Uterus (tissue), 2 donors: ENCODE measurements around the gene PRSS33.

ENCODE experiments used
- POLR2A ChIP-seq, 2 donors: fragments of 450-650 bp; IDR thresholded peaks; one replicate each; pipeline ENCODE4 v1.6.1; 2016; ENCODE audit warnings: antibody characterized with exemption in 2 of 2, mild to moderate bottlenecking in 1 of 2, moderate library complexity in 1 of 2
- TF ChIP-seq, protein P1 (sequence below), 4 experiments: fragments of 200-600 bp in 2 of 4; fragments of 450-650 bp in 2 of 4; sonication (generic) in 2 of 4; IDR thresholded peaks; one replicate each; pipeline ENCODE4 v1.5.1; 2016 to 2019; ENCODE audit warnings: antibody characterized with exemption in 4 of 4, mild to moderate bottlenecking in 2 of 4, moderate library complexity in 1 of 4

DNA sequence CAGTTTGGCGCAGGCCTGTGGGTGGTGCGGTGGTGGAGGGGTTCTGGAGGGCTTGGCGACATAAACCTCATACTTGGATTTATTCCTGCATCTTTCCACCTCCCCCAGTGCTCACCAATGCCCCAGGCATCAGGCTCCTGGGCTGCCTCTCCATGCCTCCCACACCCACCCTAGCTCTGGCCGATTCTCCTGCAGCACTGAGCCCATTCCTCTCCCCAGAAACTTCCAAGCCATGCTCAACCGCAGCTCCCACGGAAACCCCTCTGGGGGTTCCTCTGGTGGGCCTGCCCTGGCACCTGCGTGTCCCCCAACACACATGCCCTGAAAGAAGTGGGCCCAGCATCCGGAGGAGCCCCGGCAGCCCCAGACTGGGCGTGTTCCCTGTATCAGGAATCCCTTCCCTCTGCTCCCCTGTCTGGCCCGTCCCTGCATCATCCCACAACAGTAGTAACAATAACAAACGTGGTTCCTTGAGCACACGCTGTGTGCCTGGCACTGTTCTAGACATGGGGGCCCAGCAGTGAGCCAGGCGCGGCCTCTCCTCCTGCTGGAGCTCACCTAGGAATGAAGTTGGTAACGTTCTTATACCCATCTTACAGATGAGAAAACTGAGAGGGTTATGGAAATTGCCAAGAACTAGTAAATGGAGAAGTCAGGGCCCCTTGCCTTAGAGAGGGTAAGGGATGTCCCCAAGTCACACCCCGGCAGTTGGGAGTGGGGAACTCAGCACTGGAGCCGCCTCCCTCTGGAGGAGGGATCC lies 32.0 kb upstream of the PRSS33 start:
- TF ChIP-seq, protein P1, sequence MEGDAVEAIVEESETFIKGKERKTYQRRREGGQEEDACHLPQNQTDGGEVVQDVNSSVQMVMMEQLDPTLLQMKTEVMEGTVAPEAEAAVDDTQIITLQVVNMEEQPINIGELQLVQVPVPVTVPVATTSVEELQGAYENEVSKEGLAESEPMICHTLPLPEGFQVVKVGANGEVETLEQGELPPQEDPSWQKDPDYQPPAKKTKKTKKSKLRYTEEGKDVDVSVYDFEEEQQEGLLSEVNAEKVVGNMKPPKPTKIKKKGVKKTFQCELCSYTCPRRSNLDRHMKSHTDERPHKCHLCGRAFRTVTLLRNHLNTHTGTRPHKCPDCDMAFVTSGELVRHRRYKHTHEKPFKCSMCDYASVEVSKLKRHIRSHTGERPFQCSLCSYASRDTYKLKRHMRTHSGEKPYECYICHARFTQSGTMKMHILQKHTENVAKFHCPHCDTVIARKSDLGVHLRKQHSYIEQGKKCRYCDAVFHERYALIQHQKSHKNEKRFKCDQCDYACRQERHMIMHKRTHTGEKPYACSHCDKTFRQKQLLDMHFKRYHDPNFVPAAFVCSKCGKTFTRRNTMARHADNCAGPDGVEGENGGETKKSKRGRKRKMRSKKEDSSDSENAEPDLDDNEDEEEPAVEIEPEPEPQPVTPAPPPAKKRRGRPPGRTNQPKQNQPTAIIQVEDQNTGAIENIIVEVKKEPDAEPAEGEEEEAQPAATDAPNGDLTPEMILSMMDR (IDR thresholded peaks at IDR 0.05) = no peak
- no peak for TF ChIP-seq POLR2A (IDR thresholded peaks at IDR 0.05)
